ENCODE data around the gene MPDU1. TPM values are rescaled to one million over a fixed set of nuclear protein-coding genes. Genes with fewer than 3 reads are reported as not detected.
A peak's percentile ranks its signal among the peaks of the same experiment; 100 is the strongest.

MPDU1 gene
- total and polyA plus RNA-seq, 10 of the 15 experiments (the other 5 are each of a cell fraction or from before 2014, with no cell fraction given) = 3.6 to 138 (median 78.9) TPM

GRCh38 chr17:7579834-7580603 lies 3.6 kb upstream of the MPDU1 start (continued):
- TF ChIP-seq EP300 (IDR thresholded peaks at IDR 0.05; ENCODE audit: borderline replicate concordance in 1 of 2, control insufficient read depth in 1 of 2, low read depth in 2 of 2, low read length in 2 of 2) (no peak), NBN (IDR thresholded peaks at IDR 0.05) (peak; percentile 43), KAT2A (conservative IDR thresholded peaks at IDR 0.05; ENCODE audit: control insufficient read depth, low read depth, low read length) (no peak), ZBTB33 (IDR thresholded peaks at IDR 0.05) (no peak), POLR2A (IDR thresholded peaks at IDR 0.05; ENCODE audit: low read depth, low read length) (peak; percentile 27), RFX5 (IDR thresholded peaks at IDR 0.05; ENCODE audit: low read depth, low read length) (no peak), ETV6 (conservative IDR thresholded peaks at IDR 0.05 in 1 of 2, IDR thresholded peaks at IDR 0.05 in 1 of 2; ENCODE audit: borderline replicate concordance in 1 of 2, low read depth in 1 of 2) (no peak), ZBED1 (IDR thresholded peaks at IDR 0.05; ENCODE audit: borderline replicate concordance) (no peak), NFYA (IDR thresholded peaks at IDR 0.05; ENCODE audit: borderline replicate concordance, low read depth, low read length) (no peak), IRF4 (IDR thresholded peaks at IDR 0.05; ENCODE audit: low read depth, low read length) (no peak), GATAD2B (conservative IDR thresholded peaks at IDR 0.05; ENCODE audit: low read depth) (no peak), SMARCA5 (IDR thresholded peaks at IDR 0.05) (0 out of 2 replicates have a peak, but pooled peaks have one; percentile 63), EGR1 (IDR thresholded peaks at IDR 0.05; ENCODE audit: borderline replicate concordance in 1 of 2, low read depth in 2 of 2, low read length in 2 of 2) (peak in 1 of 2 experiments; percentile 29; a peak in 1 of 3 replicates), HCFC1 (IDR thresholded peaks at IDR 0.05; ENCODE audit: low read length) (no peak), BHLHE40 (IDR thresholded peaks at IDR 0.05; ENCODE audit: borderline replicate concordance in 1 of 2, low read depth in 2 of 2, low read length in 1 of 2) (peak in 1 of 2 experiments; percentile 3; a peak in 2 of 4 replicates), ZNF274 (IDR thresholded peaks at IDR 0.05; ENCODE audit: insufficient read depth, insufficient read length) (no peak), BCLAF1 (IDR thresholded peaks at IDR 0.05) (0 out of 2 replicates have a peak, but pooled peaks have one; percentile 10), DPF2 (IDR thresholded peaks at IDR 0.05) (no peak), NFIC (IDR thresholded peaks at IDR 0.05; ENCODE audit: low read depth, low read length) (no peak), SIX5 (IDR thresholded peaks at IDR 0.05; ENCODE audit: low read depth, low read length, severe bottlenecking) (no peak), LARP7 (IDR thresholded peaks at IDR 0.05) (peak; percentile 59; the same call in 1 of the 2 replicates), CHD2 (IDR thresholded peaks at IDR 0.05; ENCODE audit: borderline replicate concordance, low read depth, low read length) (no peak), MEF2A (IDR thresholded peaks at IDR 0.05; ENCODE audit: insufficient read depth, low read depth, low read length) (no peak), STAT1 (conservative IDR thresholded peaks at IDR 0.05) (no peak)

All from GM12878 (cell line).